GM12801 (cell line): Measurements from ENCODE around the gene LRRC74A.

Experiments used
- TF ChIP-seq, protein P1 (sequence below): IDR thresholded peaks from one replicate; pipeline ENCODE4 v1.5.1; 2011; ENCODE audit warnings: control low read depth; ENCODE audit not compliant: insufficient read length; ENCODE audit errors: extremely low read depth

LRRC74A gene

DNA sequence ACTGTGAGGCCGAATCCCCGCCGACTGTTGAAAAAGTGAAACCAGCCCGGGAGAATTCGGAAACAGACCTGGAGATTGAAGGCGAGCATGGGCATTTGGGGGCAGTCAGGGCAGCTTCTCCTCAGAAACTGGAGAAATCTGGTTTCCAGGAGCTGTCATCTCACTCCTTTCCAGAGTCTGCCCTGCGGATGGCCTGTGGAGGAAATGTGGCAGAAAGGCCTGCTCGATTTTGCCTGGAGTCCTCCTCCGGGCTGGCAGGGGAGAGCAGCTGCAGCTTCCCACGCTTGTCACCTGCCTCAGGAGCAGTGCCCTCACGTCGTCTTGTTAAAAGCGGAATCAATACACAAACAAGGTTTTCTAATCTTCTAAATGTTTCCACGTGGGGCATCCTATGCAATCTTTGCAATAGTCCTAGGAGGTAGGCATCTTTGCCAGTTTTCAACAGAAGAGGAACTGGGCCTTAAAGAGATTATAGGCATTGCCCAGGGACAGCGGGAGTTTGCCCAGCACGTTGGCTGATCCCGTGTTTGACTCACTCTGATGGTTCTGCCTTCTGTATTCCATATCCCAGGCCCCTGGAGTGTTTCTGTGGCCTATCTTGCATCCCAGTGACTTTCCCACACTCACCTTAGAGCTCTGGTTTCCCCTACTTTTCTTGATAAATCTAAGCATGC, 2.3 kb downstream of the LRRC74A start:
- TF ChIP-seq, protein P1, sequence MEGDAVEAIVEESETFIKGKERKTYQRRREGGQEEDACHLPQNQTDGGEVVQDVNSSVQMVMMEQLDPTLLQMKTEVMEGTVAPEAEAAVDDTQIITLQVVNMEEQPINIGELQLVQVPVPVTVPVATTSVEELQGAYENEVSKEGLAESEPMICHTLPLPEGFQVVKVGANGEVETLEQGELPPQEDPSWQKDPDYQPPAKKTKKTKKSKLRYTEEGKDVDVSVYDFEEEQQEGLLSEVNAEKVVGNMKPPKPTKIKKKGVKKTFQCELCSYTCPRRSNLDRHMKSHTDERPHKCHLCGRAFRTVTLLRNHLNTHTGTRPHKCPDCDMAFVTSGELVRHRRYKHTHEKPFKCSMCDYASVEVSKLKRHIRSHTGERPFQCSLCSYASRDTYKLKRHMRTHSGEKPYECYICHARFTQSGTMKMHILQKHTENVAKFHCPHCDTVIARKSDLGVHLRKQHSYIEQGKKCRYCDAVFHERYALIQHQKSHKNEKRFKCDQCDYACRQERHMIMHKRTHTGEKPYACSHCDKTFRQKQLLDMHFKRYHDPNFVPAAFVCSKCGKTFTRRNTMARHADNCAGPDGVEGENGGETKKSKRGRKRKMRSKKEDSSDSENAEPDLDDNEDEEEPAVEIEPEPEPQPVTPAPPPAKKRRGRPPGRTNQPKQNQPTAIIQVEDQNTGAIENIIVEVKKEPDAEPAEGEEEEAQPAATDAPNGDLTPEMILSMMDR, result no peak

DNA sequence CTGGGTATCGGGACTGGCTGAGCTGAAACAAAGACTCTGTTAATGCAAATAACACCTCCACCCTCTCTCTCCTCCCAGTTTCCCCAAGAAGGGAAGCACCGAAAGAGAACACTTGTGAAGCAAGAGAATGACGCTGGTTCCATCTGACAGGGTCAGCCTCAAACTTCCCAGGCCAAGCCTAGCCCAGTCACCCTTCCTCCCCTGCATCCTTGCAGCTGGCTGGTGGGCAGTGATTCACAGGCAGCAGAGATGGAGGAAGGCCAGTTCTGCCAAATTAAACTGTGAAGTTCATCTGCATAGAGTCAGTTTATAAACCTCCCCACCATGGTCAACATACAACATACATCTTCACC, 2.8 kb downstream of the LRRC74A start:
- TF ChIP-seq, protein P1, result no peak

DNA sequence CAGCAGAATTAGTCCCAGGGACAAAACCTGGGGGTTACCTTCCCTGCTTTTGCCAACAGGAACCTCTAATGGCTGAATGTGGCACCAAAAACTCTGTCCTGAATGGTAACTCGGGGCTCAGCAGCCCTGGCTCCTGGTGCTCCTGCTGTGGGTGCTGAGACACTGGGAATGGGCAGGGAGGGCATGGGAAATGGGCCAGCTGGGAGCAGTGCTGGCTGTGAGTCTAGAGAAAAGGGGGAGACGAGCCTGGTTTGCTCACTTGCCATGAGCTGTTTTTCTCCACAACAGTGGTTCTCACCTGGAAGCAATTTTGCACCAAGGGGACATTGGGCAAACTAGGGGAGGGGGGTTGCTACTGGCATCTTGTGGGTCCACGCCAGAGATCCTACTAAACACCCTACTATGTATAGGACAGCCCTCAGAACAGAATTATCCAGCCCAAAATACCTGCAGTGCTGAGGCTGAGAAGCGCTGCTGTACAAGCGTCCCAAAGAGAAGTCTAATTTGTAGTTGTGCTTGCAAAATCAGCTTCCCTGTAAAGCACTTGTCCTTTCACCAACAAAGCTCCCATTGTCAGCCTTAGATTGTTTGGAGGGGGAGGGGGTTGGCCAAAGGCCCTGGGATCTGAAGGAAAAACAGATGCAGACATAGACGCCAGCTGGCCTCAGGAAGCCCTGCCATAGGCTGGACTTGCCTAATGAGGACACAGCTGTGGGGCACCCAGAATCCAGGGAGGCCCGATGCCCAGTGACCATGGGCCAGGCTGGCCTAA, 3.6 kb downstream of the LRRC74A start:
- TF ChIP-seq, protein P1, result no peak

DNA sequence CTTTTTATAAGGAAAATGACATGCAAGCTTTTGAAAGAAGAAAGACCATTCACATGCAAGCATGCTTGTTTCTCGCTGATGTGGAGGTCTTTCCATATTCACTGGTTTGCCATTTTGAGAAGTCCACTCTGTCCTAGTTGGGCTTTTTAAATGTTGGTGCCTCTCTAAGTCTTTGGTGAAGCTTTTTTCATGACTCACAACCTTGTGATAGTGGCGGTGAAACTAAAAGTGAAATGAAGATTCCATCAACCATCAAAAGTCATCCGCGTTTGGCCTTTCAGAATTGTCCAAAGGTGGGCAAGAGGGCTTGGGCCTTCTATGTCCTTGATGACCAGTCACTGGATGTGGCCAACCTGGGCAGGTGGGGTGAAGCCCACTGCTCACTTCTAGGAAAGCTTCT, 4.3 kb downstream of the LRRC74A start:
- TF ChIP-seq, protein P1, result no peak

DNA sequence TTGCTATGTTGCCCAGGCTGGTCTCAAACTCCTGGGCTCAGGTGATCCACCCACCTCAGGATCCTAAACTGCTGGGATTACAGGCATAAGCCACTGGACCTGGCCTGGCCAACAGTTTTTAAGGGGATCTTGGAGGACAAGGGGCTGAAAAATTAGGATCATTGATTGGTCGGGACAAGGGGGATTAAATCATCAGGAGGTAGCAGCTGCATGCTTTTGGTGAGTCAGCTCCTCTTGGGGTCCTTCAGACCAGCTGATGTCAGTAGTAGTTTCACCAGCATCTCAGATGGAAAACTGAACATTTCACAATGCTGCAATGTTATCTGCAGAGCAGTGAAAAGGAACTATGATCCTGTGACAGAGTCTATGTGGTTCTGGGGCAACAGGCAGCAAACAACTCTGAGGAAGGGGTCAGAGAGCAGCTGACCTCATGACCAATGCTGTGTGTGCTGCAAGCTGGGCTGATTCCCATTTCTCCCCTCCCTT, 6.3 kb downstream of the LRRC74A start:
- TF ChIP-seq, protein P1, result no peak

DNA sequence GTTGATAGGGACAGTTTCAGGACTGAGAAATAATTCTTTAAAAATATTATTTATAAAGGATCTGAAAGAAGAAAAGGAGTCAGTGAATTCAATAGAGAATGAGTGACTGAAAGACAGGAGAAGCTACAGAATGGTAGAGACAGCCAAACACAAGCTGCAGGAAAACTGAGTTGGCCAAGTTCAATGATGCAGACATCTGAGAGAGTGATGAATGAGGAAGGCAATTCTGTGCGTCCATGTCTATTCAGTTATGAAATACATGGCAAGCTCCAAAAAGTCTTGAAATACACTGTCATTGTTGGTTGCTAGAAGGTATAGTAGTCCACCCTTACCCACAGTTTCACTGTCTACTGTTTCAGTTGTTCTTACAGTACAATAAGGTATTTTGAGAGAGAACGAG, 6.8 kb downstream of the LRRC74A start:
- TF ChIP-seq, protein P1, result no peak

DNA sequence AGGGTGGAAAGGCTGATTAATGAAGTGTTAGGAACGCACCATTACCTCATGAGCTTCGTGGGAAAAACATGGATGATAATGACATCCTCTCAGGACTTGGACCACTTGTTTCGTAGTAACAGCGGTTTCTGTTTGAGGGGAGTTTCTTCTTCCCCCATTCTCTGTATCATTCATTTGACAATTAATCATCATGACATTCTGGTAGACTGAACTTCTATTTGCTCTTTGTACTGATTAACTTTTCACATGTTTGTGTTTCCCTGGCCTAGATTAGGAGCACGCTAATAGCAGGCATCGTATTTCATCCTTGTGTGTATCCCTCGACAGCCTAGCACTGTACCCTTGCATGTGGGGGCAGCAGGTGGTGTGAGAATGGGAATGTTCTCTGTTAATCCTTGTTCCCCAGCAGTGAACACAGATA, 8.0 kb downstream of the LRRC74A start:
- TF ChIP-seq, protein P1, result no peak
